HCT116 (cell line): ENCODE measurements around the gene ENKD1. TPM values are rescaled to one million over a fixed set of nuclear protein-coding genes. Genes with fewer than 3 reads are reported as not detected.

Experiments used
- ATAC-seq: fragments of 200-7000 bp; cut with Tn5 transposase; 2 replicates; pipeline ENCODE4 v1.9.1; 2020; ENCODE audit warnings: mild to moderate bottlenecking, moderate library complexity
- BruUV-seq: library from RNA; stranded (reverse); fragments of 400-500 nt; replicated peaks from 2 replicates; lab custom pipeline; 2021; lab: Mats Ljungman, UMichigan
- CTCF ChIA-PET: fragments of 300-600 bp; sonication (Branson Sonifier 250); formaldehyde crosslinking; loops from one replicate; lab custom pipeline; 2021; ENCODE audit warnings: antibody characterized with exemption; lab: Charles Lee
- POLR2A ChIA-PET: fragments of 300-600, 350-600 bp; sonication (Branson Sonifier 250); formaldehyde crosslinking; loops from one replicate; lab custom pipeline; 2021; ENCODE audit warnings: antibody characterized with exemption; lab: Charles Lee
- RAD21 ChIA-PET, 2 experiments: fragments of 300-600 bp; sonication (Branson Sonifier 250); formaldehyde crosslinking; loops; one replicate each; lab custom pipeline; 2023; ENCODE audit warnings: low total read pairs in 2 of 2; ENCODE audit not compliant: uncharacterized antibody in 2 of 2, unreplicated experiment in 2 of 2, low non-redundant PET in 1 of 2; lab: Charles Lee
- DNase-seq: peaks from one replicate; pipeline ENCODE4 v3.0.0-alpha.2; 2010; ENCODE audit warnings: low read depth, low spot score
- H2AFZ ChIP-seq: fragments of 200-600 bp; shearing (Covaris generic), sonication (generic); 2 replicates; pipeline ENCODE4 v1.6.1; 2017; ENCODE audit warnings: low read depth, mixed run types, mixed read lengths, antibody characterized with exemption, low read length; ENCODE audit not compliant: poor library complexity, severe bottlenecking
- H3K27ac ChIP-seq: 2 replicates; pipeline ENCODE4 v1.5.1; 2012; ENCODE audit warnings: low read depth, low read length
- H3K27me3 ChIP-seq: fragments of 200-600 bp; sonication (generic); 2 replicates; pipeline ENCODE4 v1.6.1; 2016; ENCODE audit warnings: mixed run types, low read length, mixed read lengths; ENCODE audit not compliant: insufficient read depth
- H3K36me3 ChIP-seq, 2 experiments: fragments of 200-500 bp in 1 of 2; fragments of 200-600 bp in 1 of 2; sonication (Bioruptor generic) in 1 of 2; sonication (generic) in 1 of 2; 2 replicates each; pipeline versions ENCODE4 v1.5.1 to v1.6.1; 2014 to 2016; ENCODE audit warnings: low read length in 2 of 2, inconsistent platforms in 1 of 2, mixed read lengths in 1 of 2, mixed run types in 1 of 2; ENCODE audit not compliant: insufficient read depth in 2 of 2, control insufficient read depth in 1 of 2
- H3K4me1 ChIP-seq, 2 experiments: fragments of 200-600 bp in 1 of 2; sonication (generic) in 1 of 2; 2 replicates each; pipeline versions ENCODE4 v1.5.1 to v1.6.1; 2012 to 2017; ENCODE audit warnings: low read length in 2 of 2, inconsistent platforms in 1 of 2, mild to moderate bottlenecking in 1 of 2, mixed read lengths in 1 of 2, mixed run types in 1 of 2, moderate library complexity in 1 of 2; ENCODE audit not compliant: insufficient read depth in 2 of 2, control insufficient read depth in 1 of 2
- H3K4me2 ChIP-seq: fragments of 200-600 bp; sonication (generic); 2 replicates; pipeline ENCODE4 v1.6.1; 2017; ENCODE audit warnings: mixed run types, low read length, mixed read lengths
- H3K4me3 ChIP-seq, 2 experiments: fragments of 200-600 bp in 1 of 2; sonication (generic) in 1 of 2; replicated peaks in 1 of 2; 2 replicates each; pipeline ENCODE4 v1.5.1; 2011 to 2016; ENCODE audit warnings: low read length in 2 of 2, control low read depth in 1 of 2, low read depth in 1 of 2, mild to moderate bottlenecking in 1 of 2, mixed read lengths in 1 of 2, mixed run types in 1 of 2
- H3K79me2 ChIP-seq: fragments of 200-600 bp; sonication (generic); 2 replicates; pipeline ENCODE4 v1.6.1; 2017; ENCODE audit warnings: mild to moderate bottlenecking, mixed run types, low read length, moderate library complexity, mixed read lengths; ENCODE audit not compliant: insufficient read depth
- H3K9ac ChIP-seq: fragments of 200-600 bp; sonication (generic); 2 replicates; pipeline ENCODE4 v1.6.1; 2016; ENCODE audit warnings: low read length, mixed read lengths
- H3K9me2 ChIP-seq: fragments of 200-600 bp; sonication (generic), shearing (Covaris generic); 2 replicates; pipeline ENCODE4 v1.6.1; 2017; ENCODE audit warnings: mixed run types, mild to moderate bottlenecking, moderate library complexity; ENCODE audit not compliant: insufficient read depth
- H3K9me3 ChIP-seq, 2 experiments: fragments of 200-500 bp in 1 of 2; fragments of 200-600 bp in 1 of 2; sonication (Bioruptor generic) in 1 of 2; sonication (generic) in 1 of 2; 2 replicates each; pipeline ENCODE4 v1.6.1; 2014 to 2017; ENCODE audit warnings: low read length in 2 of 2, mixed read lengths in 2 of 2, inconsistent platforms in 1 of 2, low read depth in 1 of 2, mild to moderate bottlenecking in 1 of 2, mixed run types in 1 of 2, moderate library complexity in 1 of 2; ENCODE audit not compliant: control insufficient read depth in 1 of 2, insufficient read depth in 1 of 2
- H4K20me1 ChIP-seq: fragments of 200-600 bp; sonication (generic), shearing (Covaris generic); 2 replicates; pipeline ENCODE4 v1.6.1; 2017; ENCODE audit warnings: mixed run types, mild to moderate bottlenecking, moderate library complexity; ENCODE audit not compliant: insufficient read depth
- CBX3 ChIP-seq: IDR thresholded peaks from 2 replicates; pipeline ENCODE4 v1.6.1; 2012; ENCODE audit warnings: low read depth
- ELF1 ChIP-seq: IDR thresholded peaks from 2 replicates; pipeline ENCODE4 v1.6.1; 2012; ENCODE audit warnings: low read depth, borderline replicate concordance
- FOSL1 ChIP-seq: IDR thresholded peaks from 2 replicates; pipeline ENCODE4 v1.6.1; 2012; ENCODE audit warnings: low read depth
- JUND ChIP-seq: IDR thresholded peaks from 2 replicates; pipeline ENCODE4 v1.6.1; 2012
- POLR2A ChIP-seq: IDR thresholded peaks from 2 replicates; pipeline ENCODE4 v1.7.0; 2011; ENCODE audit warnings: borderline replicate concordance; ENCODE audit not compliant: insufficient read depth, insufficient read length; ENCODE audit errors: extremely low read depth
- POLR2AphosphoS5 ChIP-seq: IDR thresholded peaks from 2 replicates; pipeline ENCODE4 v1.6.1; 2011; ENCODE audit warnings: mild to moderate bottlenecking, low read depth, low read length, moderate library complexity
- RAD21 ChIP-seq: IDR thresholded peaks from 2 replicates; pipeline ENCODE4 v1.6.1; 2012; ENCODE audit warnings: low read depth, mild to moderate bottlenecking
- TCF7L2 ChIP-seq: IDR thresholded peaks from 2 replicates; pipeline ENCODE4 v1.7.0; 2011; ENCODE audit warnings: borderline replicate concordance, inconsistent platforms; ENCODE audit not compliant: insufficient read depth, insufficient read length; ENCODE audit errors: extremely low read depth
- YY1 ChIP-seq: IDR thresholded peaks from 2 replicates; pipeline ENCODE4 v1.6.1; 2011; ENCODE audit warnings: low read length, low read depth, moderate library complexity, mild to moderate bottlenecking; ENCODE audit not compliant: insufficient replicate concordance; ENCODE audit errors: extremely low read depth
- intact Hi-C: fragments of 100-400 bp; cut with micrococcal nuclease; formaldehyde crosslinking; loops from 2 replicates; pipeline ENCODE4 v1.10.0; 2022
- total RNA-seq: library from RNA; stranded (reverse); gene quantifications from one replicate; pipeline ENCODE4 v1.2.1, GENCODE V29; 2021; ENCODE audit not compliant: unreplicated experiment
- TF ChIP-seq, protein P1 (sequence below): IDR thresholded peaks from 2 replicates; pipeline ENCODE4 v1.6.1; 2011; ENCODE audit warnings: mild to moderate bottlenecking, low read length, moderate library complexity; ENCODE audit not compliant: insufficient replicate concordance; ENCODE audit errors: extremely low read depth

The ENKD1 gene
- total RNA-seq, 1 experiment from 2014 or later: 16.8 TPM

DNA sequence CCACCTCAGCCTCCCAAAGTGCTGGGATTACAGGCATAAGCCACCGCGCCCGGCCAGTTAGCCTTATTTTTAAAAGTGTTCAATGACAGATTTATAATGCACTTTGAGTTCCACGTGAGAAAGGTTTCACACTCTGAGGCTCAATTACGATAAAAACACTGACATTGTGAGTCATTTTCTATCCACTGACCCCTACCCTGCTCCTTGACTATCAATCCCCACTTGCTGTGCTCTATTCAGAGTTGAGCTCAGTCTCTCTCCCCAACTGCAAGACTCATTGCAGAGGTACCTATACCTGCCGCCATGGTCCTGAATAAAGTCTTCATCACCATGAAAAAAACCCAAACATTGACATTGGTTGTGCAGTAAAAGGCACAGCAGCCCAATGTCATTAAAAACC lies 44.1 kb upstream of the ENKD1 start:
- no TSS peak for BruUV-seq
- Histone ChIP-seq H3K4me2 (no peak overlapping the region), H3K27me3 (no peaks in the 10 kb centered on the region)
- TF ChIP-seq POLR2AphosphoS5: no peak
- TF ChIP-seq, protein P1, sequence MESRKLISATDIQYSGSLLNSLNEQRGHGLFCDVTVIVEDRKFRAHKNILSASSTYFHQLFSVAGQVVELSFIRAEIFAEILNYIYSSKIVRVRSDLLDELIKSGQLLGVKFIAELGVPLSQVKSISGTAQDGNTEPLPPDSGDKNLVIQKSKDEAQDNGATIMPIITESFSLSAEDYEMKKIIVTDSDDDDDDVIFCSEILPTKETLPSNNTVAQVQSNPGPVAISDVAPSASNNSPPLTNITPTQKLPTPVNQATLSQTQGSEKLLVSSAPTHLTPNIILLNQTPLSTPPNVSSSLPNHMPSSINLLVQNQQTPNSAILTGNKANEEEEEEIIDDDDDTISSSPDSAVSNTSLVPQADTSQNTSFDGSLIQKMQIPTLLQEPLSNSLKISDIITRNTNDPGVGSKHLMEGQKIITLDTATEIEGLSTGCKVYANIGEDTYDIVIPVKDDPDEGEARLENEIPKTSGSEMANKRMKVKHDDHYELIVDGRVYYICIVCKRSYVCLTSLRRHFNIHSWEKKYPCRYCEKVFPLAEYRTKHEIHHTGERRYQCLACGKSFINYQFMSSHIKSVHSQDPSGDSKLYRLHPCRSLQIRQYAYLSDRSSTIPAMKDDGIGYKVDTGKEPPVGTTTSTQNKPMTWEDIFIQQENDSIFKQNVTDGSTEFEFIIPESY: no peak
- TF ChIP-seq POLR2A: no peak
- TF ChIP-seq, all 23 proteins: peak for 0
- Histone ChIP-seq H3K4me1 (no peaks in the 10 kb centered on the region), H3K36me3 (no peaks in the 10 kb centered on the region), H3K27ac (no peak overlapping the region), H3K9me2 (no peaks in the 10 kb centered on the region), H3K9me3 (no peaks in the 10 kb centered on the region), H4K20me1 (0 out of 2 replicates have a peak, but pooled peaks cover 3% of the 10 kb centered on the region), H3K9ac (no peak overlapping the region), H3K79me2 (peaks cover 70% of the 10 kb centered on the region), H2AFZ (no peak overlapping the region), H3K4me3 (no peak overlapping the region)
- ATAC-seq (no peak), DNase-seq (no peak)
- RAD21 ChIA-PET: no interaction called here
- POLR2A ChIA-PET: no interaction called here
- CTCF ChIA-PET: interaction anchor here (1.3 kb wide), 1 partner anchor 9 kb away, joined by 4 read pairs; the partner anchor contains the start of gene GFOD2
- intact Hi-C loops: no loop called here

DNA sequence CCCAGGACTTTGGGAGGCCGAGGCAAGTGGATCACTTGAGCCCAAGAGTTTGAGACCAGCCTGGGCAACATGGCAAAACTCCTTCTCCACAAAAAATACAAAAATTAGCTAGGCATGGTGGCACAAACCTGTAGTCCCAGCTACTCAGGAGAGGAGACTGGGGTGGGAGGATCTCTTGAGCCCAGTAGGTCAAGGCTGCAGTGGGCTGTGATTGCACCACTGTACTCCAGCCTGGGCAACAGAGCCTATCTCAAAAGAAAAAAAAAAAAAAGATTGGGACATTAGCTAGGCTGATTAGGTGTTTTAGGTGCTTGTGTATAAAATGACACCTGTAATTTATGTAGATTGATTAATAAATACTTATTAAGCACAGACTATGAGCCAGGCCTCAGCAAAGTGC lies 42.5 kb upstream of the ENKD1 start:
- RAD21 ChIA-PET: no interaction called here

More for the DNA sequence above, 42.5 kb upstream of the ENKD1 start:
- Histone ChIP-seq H3K9me2 (no peaks in the 10 kb centered on the region), H3K36me3 (no peaks in the 10 kb centered on the region), H2AFZ (no peak overlapping the region), H3K4me2 (no peak overlapping the region), H3K4me1 (no peaks in the 10 kb centered on the region), H3K9me3 (no peaks in the 10 kb centered on the region), H3K27ac (no peak overlapping the region), H3K27me3 (no peaks in the 10 kb centered on the region), H3K79me2 (peaks cover 66% of the 10 kb centered on the region), H4K20me1 (0 out of 2 replicates have a peak, but pooled peaks cover 3% of the 10 kb centered on the region), H3K9ac (no peak overlapping the region), H3K4me3 (no peak overlapping the region)
- DNase-seq (no peak), ATAC-seq (no peak)
- no peak for TF ChIP-seq ELF1
- TF ChIP-seq RAD21: no peak
- no peak for TF ChIP-seq CBX3
- no peak for TF ChIP-seq FOSL1
- no peak for TF ChIP-seq JUND
- TF ChIP-seq POLR2AphosphoS5: no peak
- TF ChIP-seq, protein P1: no peak
- TF ChIP-seq YY1: no peak
- TF ChIP-seq POLR2A: no peak
- TF ChIP-seq TCF7L2: no peak
- POLR2A ChIA-PET: no interaction called here
- CTCF ChIA-PET: interaction anchor here (1.3 kb wide), 1 partner anchor 10 kb away, joined by 4 read pairs; the partner anchor contains the start of gene GFOD2
- intact Hi-C loops: no loop called here
- no TSS peak for BruUV-seq
